ENCODE results near the gene ITGB3. TPM values are rescaled to one million over a fixed set of nuclear protein-coding genes. Genes with fewer than 3 reads are reported as not detected.

ITGB3 gene
- total and polyA plus RNA-seq, 2 of the 4 experiments (the other 2 are of a cell fraction), result 9.8 to 17.6 TPM

GRCh38 chr17:47204722-47205418 is 48.8 kb upstream of the ITGB3 start:
- peak overlapping the region; percentile 85 for H2BK20ac ChIP-seq (ENCODE audit: low read depth, low read length)
- peak overlapping the region; percentile 20 for H3K4me2 ChIP-seq (ENCODE audit: low read depth, low read length)
- H3K4me1 ChIP-seq (ENCODE audit: control insufficient read depth, insufficient read depth, low read length), result peaks cover 24% of the 10 kb centered on the region
- H3K27ac ChIP-seq (ENCODE audit: insufficient read depth, low read length), result peak overlapping the region; percentile 24; the same call in 1 of the 2 replicates
- H3K23ac ChIP-seq (ENCODE audit: low read depth, low read length), result peak overlapping the region; percentile 58
- WGBS, 2 experiments (ENCODE audit: extremely low coverage in 2 of 2, insufficient read length in 1 of 2), result 79% methylated on average over 4 of the region's 6 CpGs; no CpG with 5 or more reads in 1 of the 2 experiments
- dilution Hi-C loops (cut with HindIII; ENCODE audit: low sequenced_read_pairs, unreplicated experiment) (no loop called here), intact Hi-C loops (cut with micrococcal nuclease) (no loop called here), in situ Hi-C loops (cut with MboI; ENCODE audit: low sequenced_read_pairs) (no loop called here)
- no peaks in the 10 kb centered on the region for H3K9me3 ChIP-seq (ENCODE audit: control insufficient read depth, insufficient read depth, low read length)
- H2AK5ac ChIP-seq (ENCODE audit: low read depth, low read length), result peak overlapping the region; percentile 85; the same call in 1 of the 2 replicates
- no peaks in the 10 kb centered on the region for H4K20me1 ChIP-seq (ENCODE audit: insufficient read depth, low read length)
- TF ChIP-seq, protein P1, sequence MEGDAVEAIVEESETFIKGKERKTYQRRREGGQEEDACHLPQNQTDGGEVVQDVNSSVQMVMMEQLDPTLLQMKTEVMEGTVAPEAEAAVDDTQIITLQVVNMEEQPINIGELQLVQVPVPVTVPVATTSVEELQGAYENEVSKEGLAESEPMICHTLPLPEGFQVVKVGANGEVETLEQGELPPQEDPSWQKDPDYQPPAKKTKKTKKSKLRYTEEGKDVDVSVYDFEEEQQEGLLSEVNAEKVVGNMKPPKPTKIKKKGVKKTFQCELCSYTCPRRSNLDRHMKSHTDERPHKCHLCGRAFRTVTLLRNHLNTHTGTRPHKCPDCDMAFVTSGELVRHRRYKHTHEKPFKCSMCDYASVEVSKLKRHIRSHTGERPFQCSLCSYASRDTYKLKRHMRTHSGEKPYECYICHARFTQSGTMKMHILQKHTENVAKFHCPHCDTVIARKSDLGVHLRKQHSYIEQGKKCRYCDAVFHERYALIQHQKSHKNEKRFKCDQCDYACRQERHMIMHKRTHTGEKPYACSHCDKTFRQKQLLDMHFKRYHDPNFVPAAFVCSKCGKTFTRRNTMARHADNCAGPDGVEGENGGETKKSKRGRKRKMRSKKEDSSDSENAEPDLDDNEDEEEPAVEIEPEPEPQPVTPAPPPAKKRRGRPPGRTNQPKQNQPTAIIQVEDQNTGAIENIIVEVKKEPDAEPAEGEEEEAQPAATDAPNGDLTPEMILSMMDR (conservative IDR thresholded peaks at IDR 0.05; ENCODE audit: low read depth, low read length), result no peak
- peak overlapping the region; percentile 85 for H2AFZ ChIP-seq (replicated peaks; ENCODE audit: low read length, poor library complexity)
- ATAC-seq (ENCODE audit: low read depth), result peak; percentile 58
- H3K9ac ChIP-seq (ENCODE audit: low read depth, low read length), result no peak overlapping the region
- peak overlapping the region; percentile 73 for H2BK120ac ChIP-seq (ENCODE audit: low read depth, low read length)
- DNase-seq, result peak; percentile 47
- H3K18ac ChIP-seq (ENCODE audit: low read depth, low read length), result peak overlapping the region; percentile 45
- H3K56ac ChIP-seq (ENCODE audit: extremely low read depth, insufficient read depth, low read length), result no peak overlapping the region
- peak overlapping the region; percentile 52 for H2AK9ac ChIP-seq (replicated peaks; ENCODE audit: low read depth, low read length, poor library complexity)
- peak overlapping the region; percentile 40 for H4K91ac ChIP-seq (ENCODE audit: insufficient read depth, low read depth, low read length)
- 0 out of 4 replicates have a peak, but pooled peaks cover 0 to 3% of the 10 kb centered on the region in 2 experiments for H3K79me1 ChIP-seq (ENCODE audit: low read depth in 1 of 2, low read length in 2 of 2)
- no peaks in the 10 kb centered on the region for H3K27me3 ChIP-seq (ENCODE audit: control insufficient read depth, insufficient read depth, low read length)
- H4K8ac ChIP-seq (ENCODE audit: low read depth in 2 of 2, low read length in 2 of 2), result peak overlapping the region; percentile 12 to 67; a peak in 3 of 4 replicates
- H3K4me3 ChIP-seq (ENCODE audit: insufficient read depth, low read depth, low read length), result no peak overlapping the region
- H3K9me1 ChIP-seq (ENCODE audit: insufficient read depth, low read length), result peaks cover 19% of the 10 kb centered on the region
- peak overlapping the region; percentile 71 for H3K14ac ChIP-seq (replicated peaks; ENCODE audit: low read depth, low read length)
- POLR2A ChIA-PET (ENCODE audit: unreplicated experiment), result no interaction called here
- peak overlapping the region; percentile 54 for H4K5ac ChIP-seq (ENCODE audit: low read depth, low read length)
- peak overlapping the region; percentile 68; the same call in 2 of the 3 replicates for H2BK15ac ChIP-seq (ENCODE audit: low read depth, low read length)
- no peaks in the 10 kb centered on the region for H3K36me3 ChIP-seq (ENCODE audit: control insufficient read depth, insufficient read depth, low read length)
- peak overlapping the region; percentile 37 for H2BK5ac ChIP-seq (ENCODE audit: low read depth, low read length, poor library complexity, severe bottlenecking)
- CTCF ChIA-PET, result interaction anchor here (0.7 kb wide), 1 partner anchor 109 kb away, joined by 3 read pairs; no protein-coding TSS in a partner anchor
- peak overlapping the region; percentile 83 for H3K4ac ChIP-seq (ENCODE audit: low read depth, low read length)
- no TSS peak for BruUV-seq (replicated peaks)
